GM21786 (cell line): Measurements from ENCODE around the gene MYL12A.
"Not testable (repeated sequence)": the region's sequence is repeated elsewhere in the genome, so short reads cannot be mapped to it uniquely, and the experiment has no call there.

ENCODE experiments used
- ATAC-seq: cut with Tn5 transposase; IDR thresholded peaks from one replicate; pipeline ENCODE4 v1.9.1; 2021; ENCODE audit not compliant: unreplicated experiment

Gene MYL12A

DNA sequence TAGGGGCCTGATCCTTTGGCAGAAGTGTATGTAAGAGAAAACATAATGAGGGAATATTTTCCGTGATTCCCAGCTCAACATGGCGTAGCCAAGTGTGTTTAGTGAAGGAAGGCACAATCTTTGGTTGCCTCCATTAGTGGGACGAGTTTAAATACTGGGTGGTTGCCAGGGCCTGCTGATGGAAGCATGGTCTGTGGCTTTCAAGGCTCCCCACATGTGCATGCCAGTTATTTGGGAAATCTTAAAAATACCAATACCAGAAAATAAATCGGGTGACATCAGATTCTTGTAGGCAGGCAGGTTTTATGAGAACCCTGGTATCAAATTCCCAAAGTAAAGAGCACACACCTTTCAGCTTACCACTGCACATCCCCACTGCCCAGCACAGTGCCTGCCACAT, 7.1 kb downstream of the MYL12A start:
- no peak for ATAC-seq

DNA sequence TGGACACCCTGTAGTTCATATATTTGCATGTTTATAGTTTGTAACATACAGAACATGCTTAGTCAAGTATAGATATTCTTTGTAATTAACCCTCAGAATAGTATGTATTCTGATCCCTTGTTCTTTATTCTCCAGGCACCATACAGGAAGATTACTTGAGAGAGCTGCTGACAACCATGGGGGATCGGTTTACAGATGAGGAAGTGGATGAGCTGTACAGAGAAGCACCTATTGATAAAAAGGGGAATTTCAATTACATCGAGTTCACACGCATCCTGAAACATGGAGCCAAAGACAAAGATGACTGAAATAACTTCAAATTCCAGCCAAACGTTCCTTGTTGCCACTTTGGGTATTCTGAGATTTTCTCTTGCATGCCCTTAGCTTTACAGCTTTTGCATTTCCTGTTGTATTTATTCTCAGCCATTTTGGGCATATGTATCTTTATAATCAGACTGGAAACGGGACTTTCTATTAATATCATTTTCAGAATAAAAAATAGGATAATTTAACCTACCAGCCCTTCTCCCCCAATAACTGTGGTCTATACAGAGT, 8.1 kb downstream of the MYL12A start:
- ATAC-seq: no peak

DNA sequence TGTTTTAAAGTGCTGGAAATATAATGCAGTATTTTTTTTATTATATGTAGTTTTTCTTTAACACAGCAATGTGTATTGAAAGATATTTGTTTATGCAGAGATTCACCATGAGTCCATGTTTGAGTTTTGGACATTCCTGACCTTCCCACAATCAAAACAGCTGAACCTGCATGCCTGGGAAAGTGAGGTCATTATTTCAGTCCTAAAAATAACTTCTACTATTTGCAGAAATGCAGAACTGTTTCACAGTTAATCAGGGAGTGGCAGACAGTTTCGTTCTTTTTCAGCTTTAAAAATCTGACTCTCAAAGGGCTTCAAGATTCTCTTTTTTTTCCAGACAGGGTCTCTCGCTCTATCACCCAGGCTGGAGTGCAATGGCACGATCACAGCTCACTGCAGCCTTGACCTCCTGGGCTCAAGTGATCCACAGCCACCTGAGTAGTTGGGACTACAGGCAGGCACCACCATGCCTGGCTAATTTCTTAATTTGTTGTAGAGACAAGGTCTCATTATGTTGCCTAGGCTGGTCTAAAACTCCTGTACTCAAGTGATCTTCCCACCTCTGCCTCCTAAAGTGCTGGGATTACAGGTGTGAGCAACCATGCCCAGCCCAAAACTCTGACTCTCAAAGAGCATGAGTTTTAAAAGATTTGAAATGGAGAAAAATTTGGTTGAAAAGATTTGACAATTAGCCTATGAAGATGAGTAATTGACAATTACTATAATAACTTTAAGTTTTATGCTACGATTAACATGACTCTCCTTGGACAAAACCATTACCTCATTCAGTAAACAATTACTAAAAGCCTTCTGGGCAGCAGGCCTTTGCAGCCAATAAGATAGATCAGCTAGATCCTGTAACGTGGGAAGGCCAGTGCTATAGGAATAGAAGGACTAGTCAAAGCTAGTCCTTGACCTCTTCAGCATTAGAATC, 9.4 kb downstream of the MYL12A start:
- peak; percentile 38 for ATAC-seq

DNA sequence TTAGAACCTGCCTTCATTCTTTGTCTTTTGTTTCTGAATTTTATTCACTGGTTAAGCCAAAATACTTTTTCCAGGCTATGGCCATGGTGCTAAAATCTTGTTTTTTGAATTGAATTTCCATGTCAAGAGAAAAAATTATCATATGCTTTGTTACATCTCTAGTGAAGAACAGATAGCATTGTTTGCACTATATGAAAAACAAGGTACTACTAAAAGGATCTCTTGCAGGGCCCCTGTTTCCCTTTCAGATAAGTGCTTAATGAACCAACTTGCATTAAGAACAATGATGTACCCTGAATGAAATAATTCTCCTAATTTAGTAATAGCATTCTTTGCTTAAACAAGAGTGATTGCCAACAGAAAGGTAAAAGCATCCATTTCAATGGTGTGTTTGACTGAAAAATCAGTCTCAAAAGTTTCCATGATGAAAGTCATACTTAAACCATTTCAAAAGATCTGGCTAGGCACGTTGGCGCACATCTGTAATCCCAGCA, 10.1 kb downstream of the MYL12A start:
- ATAC-seq: no peak

DNA sequence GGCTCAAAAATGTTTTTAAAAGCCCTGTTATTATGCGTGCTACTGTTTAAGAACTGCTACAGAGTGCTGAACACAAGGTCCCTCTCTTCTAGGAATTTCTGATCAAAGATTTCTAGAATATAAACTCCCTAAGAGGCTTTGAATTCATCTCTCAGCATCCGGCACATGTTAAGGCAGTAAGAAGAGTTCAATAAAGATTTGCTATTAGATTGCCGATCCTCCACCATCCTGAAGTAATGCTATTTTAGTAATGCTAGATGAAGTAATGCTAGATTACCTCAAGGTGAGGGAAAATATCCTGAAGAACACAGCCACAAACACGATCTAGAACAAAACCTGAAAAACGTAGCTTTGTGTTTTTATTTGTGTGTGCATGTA, 13.4 kb downstream of the MYL12A start:
- no peak for ATAC-seq

DNA sequence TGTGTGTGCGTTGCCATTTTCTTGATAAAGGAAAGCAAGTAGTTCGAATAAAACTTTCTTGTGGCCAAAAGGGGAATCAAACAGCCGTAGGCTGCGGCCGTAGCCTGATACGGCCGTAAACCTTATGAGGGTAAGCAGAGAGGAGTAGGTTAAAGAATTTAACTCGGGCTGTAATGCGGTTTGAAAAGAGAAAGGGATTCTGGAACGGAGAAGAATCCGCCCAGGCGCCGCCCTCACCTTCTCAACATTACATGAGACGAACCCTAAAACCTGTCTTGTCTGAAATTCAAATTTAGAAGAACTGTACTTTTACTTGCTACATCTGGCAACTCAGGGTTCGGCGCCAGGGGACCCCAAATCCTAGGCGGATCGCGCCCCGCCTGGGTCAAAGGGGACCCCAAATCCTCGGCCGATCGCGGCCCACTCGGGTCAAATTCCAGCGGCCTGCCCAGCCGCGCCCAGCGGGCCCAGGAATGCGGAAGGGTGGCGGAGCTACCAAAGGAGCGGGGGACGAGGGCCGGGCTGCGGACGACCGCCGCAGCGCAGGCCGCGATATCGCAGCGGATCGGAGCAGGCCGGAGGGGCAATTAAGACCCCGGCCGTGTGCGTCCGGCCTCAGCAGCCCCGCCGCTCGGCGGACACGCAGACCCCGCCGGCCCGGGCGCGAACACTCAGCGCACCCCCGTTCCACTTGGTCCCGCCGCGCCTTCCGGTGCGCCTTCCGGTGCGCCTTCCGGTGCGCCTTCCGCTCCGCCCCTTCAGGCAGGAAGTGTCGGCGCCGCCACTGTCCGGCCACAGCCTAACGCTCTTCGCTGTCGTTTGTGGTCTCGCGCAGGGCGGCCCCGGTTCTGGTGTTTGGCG, 14.0 kb downstream of the MYL12A start, which contains the start of gene MYL12B:
Gene MYL12B, plus strand, starts transcription at position 761 of the 861 bp plus-strand sequence. CDS start 10,766 bp downstream, outside the sequence.
- ATAC-seq: peak; percentile 83

DNA sequence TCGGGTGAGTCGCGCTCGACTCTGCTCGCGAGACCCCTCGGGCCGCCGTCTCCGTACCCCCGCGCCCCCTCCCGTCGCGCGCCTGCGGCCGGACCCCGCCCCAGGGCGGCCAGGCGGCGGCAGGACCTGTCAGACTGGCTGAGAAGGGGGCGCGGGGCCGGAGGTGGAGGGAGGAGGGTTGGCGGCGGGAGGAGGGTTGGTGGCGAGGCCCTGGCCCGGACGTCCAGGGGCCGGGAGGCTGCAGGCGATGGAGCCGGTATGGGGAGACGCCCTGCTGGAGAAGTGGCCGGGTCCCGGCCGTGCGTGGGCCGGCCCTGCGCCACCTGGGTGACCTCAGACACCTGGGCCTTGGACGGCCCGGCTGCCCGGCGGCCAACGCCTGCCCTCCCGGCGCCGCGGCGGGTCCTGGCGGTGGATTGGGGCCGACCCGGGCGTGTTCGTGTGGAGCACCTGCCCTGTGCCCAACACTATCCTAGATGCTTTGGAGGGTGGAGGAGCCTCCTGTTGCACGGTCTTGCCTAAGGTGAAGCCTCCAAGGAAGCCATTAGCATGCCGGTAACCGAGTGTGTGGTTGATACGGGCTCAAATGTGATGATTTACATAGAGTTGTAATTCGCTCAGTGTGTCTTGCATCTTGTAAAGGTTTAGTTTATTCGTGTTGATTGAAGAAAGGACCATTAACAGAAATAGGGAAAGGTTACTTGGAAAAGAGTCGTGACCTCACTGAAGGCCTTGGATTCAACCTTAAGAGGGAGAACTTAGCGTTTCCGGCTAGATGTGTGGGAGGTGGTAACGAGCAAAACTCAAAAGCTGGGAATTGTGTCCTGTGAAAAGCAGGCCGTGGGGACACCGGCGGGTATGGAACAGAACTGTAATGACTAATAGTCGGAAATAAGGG, 14.9 kb downstream of the MYL12A start:
- ATAC-seq: peak; percentile 25

DNA sequence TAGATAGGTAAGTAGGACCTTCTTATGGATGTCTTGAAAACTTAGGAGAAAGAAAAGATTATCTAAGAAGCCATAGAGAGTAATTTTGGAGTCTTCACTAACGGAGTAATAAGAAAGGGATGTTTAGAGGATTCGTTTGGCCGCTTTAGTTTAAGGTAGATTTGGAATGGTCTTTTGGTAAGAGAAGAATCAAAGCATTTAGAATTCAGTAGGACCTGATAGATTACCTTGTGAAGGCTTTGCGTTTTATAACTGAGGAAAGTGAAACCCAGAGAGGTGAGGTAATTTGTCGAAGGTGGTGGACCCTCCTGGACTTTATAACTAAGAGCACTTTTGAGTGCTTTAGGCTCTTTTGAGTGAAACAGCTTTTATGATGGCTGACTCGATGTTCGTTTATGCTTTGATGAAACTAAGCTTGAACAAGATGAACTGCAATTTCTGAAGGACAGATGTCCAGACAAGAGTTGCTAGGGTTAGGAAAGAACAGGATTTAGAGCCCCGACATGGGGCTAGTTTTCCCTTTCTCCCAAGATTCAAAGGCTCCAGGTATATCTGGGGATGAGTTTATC, 15.6 kb downstream of the MYL12A start:
- ATAC-seq: no peak

DNA sequence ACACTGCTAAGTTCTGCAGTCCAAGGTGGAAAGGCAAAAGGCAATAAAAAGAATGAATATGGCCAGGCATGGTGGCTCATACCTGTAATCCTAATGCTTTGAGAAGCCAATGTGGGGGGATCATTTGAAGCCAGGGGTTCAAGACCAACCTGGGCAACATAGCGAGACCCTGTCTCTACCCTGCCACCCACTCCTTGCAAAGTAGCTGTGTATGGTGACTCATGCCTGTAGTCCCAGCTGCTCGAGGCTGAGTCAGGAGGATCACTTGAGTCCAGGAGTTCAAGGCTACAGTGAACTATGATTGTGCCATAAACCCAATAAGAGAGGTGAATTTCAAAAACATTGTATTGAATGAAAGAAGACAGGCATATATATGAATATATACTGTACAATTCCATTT, 16.8 kb downstream of the MYL12A start:
- ATAC-seq: no peak

DNA sequence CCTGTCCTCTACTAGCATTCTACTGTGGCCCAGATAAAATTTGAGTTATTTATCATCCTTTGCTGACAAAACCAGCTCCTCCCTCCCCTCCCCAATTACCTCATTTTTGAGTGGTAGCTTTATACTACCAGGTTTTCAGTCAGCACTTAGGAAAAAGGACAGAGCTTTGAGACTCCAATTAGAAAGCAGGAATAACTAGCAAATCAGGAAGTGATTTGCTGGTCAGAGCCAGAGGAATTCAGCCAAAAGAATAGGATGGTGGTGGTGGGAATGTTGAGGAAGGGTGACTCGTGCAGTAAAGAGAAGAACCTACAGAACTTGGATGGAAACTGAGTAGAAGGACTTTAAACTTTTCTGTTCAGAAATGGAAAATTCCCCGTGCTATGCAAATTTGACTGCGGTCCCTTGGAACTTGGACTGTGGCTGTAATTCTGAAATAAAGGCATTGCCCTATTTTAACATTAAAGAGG, 18.0 kb downstream of the MYL12A start:
- ATAC-seq: no peak

DNA sequence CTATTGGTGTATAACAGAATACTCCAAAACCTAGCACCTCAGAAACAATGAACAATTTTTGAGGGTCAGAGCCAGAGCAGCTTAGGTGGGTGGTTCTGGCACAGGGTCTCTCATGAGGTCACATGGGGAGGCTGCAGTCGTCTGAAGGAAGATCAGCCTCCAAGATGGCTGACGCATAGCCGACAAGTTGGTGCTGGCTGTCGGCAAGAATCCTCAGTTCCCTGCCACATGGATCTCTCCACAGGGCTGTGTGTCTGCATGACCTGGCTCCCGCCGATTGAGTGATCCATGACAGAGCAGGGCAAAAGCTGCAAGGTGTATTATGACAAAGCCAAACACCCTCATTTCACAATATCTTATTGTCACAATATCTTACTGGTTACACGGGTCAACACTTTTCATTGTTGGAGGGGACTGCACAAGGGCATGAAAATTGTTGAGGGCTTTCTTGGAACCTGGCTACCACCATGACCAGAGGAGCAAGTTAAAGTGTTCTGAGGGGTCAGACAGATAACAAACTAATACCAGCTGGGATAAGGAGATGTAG, 18.5 kb downstream of the MYL12A start:
- no peak for ATAC-seq

DNA sequence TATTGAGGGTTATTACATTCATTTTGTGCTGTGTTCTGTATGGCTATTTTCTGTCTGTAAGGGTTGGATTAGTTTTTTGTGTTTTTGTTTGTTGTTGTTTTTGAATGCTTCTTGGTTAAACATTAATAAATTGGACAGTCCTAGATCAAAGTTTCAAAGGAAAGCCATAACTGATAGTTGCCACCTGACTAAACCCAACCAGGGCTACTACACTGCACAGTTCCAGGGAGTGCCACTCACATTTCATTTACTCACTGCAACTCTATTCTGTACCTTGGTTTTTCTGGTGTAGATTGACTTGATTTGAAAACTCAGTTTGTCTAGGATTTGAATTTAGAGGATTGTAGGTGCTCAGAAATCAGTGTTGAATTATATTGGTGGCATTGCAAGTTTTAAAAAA, 20.7 kb downstream of the MYL12A start:
- no peak for ATAC-seq

DNA sequence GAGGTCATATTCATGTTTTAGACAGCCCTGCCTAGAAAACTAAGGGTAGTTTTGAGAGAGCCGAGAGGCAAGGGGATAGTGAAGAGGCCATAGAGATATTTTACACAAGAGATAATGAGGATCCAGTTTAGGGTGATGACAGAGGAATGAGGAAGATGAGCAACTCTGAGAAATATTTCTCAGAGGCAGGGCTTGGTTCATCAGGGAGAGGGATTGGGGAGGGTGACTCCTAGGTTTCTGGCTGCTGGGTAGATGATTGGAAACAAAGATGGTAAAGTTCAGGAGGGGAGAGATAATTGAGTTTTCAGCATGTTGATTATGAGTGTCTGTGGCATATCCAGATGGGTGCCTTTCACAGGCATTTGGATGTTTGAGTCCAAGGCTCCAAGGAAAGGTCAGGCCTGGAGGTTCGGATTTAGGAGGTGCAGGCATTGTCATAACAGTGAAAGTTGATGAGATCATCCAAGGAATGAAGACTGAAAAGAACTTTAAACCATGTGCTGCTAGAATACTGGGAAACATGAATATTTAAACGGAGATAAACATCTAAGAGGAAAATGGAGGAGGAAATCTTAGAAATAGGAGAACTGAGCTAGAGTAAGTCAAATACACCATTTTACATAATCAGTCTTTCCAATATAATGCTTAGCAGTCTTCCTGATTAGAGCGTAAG, 21.8 kb downstream of the MYL12A start:
- no peak for ATAC-seq

DNA sequence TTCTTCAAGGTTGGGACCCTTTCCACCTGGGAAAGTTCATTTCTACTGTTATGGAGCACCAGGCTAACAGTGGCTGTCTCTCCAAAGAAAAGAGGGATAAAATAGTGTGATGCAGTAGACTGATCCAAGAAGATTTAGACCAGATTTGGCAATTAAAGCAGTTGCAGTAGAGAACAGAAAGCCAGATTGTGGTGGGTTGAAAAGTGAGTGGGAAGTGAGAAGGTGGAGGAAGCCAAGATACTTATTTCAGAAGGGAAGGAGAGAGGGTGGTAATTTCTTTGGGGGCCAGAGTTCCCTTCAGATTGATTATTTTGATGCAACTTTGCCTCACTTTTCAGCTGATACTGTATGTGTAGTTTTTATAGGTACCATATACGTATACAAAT, 22.3 kb downstream of the MYL12A start:
- no peak for ATAC-seq

DNA sequence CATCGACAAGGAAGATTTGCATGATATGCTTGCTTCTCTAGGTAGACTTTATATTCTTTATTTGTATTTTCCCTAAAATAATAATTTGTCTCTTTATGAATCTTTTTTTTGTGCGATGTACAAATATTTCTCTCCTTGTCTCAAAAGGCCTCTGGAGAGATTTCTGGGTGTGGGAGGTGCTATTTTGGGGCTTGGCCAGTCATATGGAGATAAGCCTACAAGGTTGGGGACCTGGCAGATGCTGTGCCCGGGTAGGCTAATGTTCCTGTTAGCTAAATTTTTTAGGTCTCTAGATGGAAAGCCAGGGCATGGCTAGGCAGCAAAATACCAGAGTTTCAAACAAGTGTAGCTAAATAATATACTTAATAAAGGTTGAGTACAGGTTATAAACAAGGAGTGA, 25.4 kb downstream of the MYL12A start:
- ATAC-seq: no peak

DNA sequence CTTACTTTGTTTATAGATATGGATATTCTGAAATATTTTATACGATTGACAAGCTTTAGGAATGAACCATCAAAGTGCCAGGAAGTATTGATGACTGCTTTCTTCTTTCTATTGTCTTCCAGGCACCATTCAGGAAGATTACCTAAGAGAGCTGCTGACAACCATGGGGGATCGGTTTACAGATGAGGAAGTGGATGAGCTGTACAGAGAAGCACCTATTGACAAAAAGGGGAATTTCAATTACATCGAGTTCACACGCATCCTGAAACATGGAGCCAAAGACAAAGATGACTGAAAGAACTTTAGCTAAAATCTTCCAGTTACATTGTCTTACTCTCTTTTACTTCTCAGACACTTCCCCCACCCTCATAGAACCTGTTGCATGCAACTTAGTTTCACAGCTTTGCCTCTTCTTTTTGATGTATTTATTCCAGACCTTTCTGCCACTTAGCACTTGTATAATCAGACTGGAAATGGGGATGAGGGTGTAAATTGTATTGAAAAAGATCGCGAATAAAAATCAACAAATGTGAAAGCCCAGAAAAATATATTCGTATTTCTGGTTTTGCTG, 30.1 kb downstream of the MYL12A start:
- not testable (repeated sequence) for ATAC-seq

DNA sequence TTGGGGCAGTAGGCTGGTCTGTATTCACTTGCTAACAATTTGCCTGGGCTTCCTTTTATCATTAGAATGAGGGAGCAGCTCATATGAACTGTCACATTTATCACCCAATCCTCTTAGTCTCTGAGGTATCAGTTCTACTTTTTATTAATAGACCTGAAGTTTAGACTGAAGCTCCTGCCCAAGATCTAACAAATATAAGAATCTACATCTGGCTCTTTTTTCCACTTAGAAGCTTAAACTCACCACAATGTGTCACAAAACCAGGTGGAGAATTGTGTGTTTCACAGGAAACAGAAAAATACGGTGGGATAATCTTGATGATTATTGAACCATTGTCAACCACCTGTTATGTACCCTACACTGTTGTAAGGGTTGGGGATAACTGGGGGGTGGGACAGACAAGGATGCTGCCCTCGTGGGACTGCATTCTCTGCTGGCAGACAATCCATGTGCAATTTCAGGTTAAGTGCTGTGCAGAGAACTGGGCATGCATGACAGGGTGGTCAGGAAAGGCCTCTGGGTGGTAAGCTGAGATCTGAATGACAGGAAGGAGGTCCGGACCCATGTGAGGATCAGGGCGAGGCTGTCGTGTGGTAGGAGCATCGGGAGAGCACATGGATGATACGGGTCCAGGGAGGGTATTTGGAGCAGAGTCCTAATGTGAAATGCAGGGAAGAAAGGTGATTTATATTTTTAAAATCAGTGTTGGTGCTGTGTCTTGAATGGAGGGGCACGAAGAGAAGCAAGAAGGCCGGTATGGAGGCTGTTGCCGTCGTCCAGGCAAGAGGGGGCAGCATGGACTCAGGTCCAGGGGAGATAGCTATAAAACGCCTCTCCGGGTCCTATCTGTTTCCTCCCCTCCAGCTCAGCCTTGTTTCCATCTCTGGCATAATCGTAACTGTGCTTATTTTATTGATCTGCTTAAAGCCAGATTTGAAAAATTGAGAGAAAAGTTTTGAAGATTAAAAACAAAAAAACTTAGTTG, 31.9 kb downstream of the MYL12A start:
- ATAC-seq: peak; percentile 81
